Caco-2 (cell line): ENCODE data around the gene HDGF. TPM values are rescaled to one million over a fixed set of nuclear protein-coding genes. Genes with fewer than 3 reads are reported as not detected.
A peak's percentile ranks its signal among the peaks of the same experiment; 100 is the strongest.

Experiments used
- BruUV-seq: library from RNA; stranded (reverse); fragments of 400-500 nt; replicated peaks from 2 replicates; lab custom pipeline; 2021; lab: Mats Ljungman, UMichigan
- CTCF ChIA-PET: fragments of 300-600 bp; sonication (Branson Sonifier 250); formaldehyde crosslinking; loops from one replicate; lab custom pipeline; 2022; ENCODE audit warnings: antibody characterized with exemption; lab: Charles Lee
- POLR2A ChIA-PET: fragments of 300-600 bp; sonication (Branson Sonifier 250); formaldehyde crosslinking; loops from one replicate; lab custom pipeline; 2022; ENCODE audit warnings: antibody characterized with exemption; lab: Charles Lee
- DNase-seq, 2 experiments: peaks; one replicate each; pipeline versions ENCODE4 v3.0.0 to v3.0.0-alpha.2; 2020 to 2022
- H3K27me3 ChIP-seq: replicated peaks from 2 replicates; pipeline ENCODE4 v1.6.0; 2011; ENCODE audit warnings: low read length; ENCODE audit not compliant: control insufficient read depth, insufficient read depth
- H3K36me3 ChIP-seq: 2 replicates; pipeline ENCODE4 v1.5.1; 2011; ENCODE audit warnings: low read length; ENCODE audit not compliant: control insufficient read depth, insufficient read depth
- H3K4me1 ChIP-seq: fragments of 250-450 bp; sonication (Bioruptor Pico); 2 replicates; pipeline ENCODE4 v1.5.1; 2020; ENCODE audit warnings: mild to moderate bottlenecking
- H3K4me3 ChIP-seq: 2 replicates; pipeline ENCODE4 v1.5.1; 2011; ENCODE audit warnings: low read depth, mild to moderate bottlenecking, control low read depth, low read length
- H3K9me3 ChIP-seq: fragments of 250-450 bp; sonication (Bioruptor Pico); 2 replicates; pipeline ENCODE4 v1.5.1; 2020; ENCODE audit warnings: mild to moderate bottlenecking, moderate library complexity
- H3K27ac Mint-ChIP-seq: one replicate; pipeline ENCODE4 v1.8.0; 2022; ENCODE audit warnings: mixed read lengths; ENCODE audit not compliant: unreplicated experiment
- H3K27me3 Mint-ChIP-seq: one replicate; pipeline ENCODE4 v1.8.0; 2022; ENCODE audit warnings: mixed read lengths; ENCODE audit not compliant: insufficient read depth, unreplicated experiment
- H3K36me3 Mint-ChIP-seq: one replicate; pipeline ENCODE4 v1.8.0; 2022; ENCODE audit warnings: mild to moderate bottlenecking, mixed read lengths; ENCODE audit not compliant: insufficient read depth, unreplicated experiment
- H3K4me1 Mint-ChIP-seq: one replicate; pipeline ENCODE4 v1.8.0; 2022; ENCODE audit warnings: low read depth, mixed read lengths; ENCODE audit not compliant: unreplicated experiment
- H3K4me3 Mint-ChIP-seq: one replicate; pipeline ENCODE4 v1.8.0; 2022; ENCODE audit warnings: mild to moderate bottlenecking, moderate library complexity, mixed read lengths; ENCODE audit not compliant: unreplicated experiment
- H3K9me3 Mint-ChIP-seq: one replicate; pipeline ENCODE4 v1.8.0; 2022; ENCODE audit warnings: mixed read lengths; ENCODE audit not compliant: unreplicated experiment
- intact Hi-C: fragments of 100-400 bp; cut with micrococcal nuclease; formaldehyde crosslinking; loops from one replicate; pipeline ENCODE4 v1.10.0; 2022; ENCODE audit not compliant: unreplicated experiment
- total RNA-seq: library from RNA; stranded (reverse); gene quantifications from 2 replicates; pipeline ENCODE4 v1.2.3, GENCODE V29; 2022
- TF ChIP-seq, protein P1 (sequence below), 2 experiments: fragments of 200-600 bp in 1 of 2; IDR thresholded peaks; 1 replicate in 1 of 2; 2 replicates in 1 of 2; pipeline versions ENCODE4 v1.5.1 to v1.8.0; 2011 to 2022; ENCODE audit warnings: antibody characterized with exemption in 1 of 2, control low read depth in 1 of 2, inconsistent platforms in 1 of 2, low read depth in 1 of 2, low read length in 1 of 2, mild to moderate bottlenecking in 1 of 2, moderate library complexity in 1 of 2; ENCODE audit not compliant: insufficient read depth in 1 of 2, severe bottlenecking in 1 of 2, unreplicated experiment in 1 of 2

The HDGF gene
- total RNA-seq, 1 experiment from 2014 or later, result 414 TPM

GRCh38 chr1:156786640-156787039 is 35.2 kb upstream of the HDGF start:
- Mint-ChIP-seq H3K27me3 (no peaks in the 10 kb centered on the region), H3K36me3 (peaks cover 74% of the 10 kb centered on the region), H3K9me3 (no peaks in the 10 kb centered on the region), H3K27ac (peak overlapping the region; percentile 59), H3K4me1 (peaks cover 7% of the 10 kb centered on the region), H3K4me3 (no peak overlapping the region)
- no TSS peak for BruUV-seq
- ChIA-PET CTCF (no interaction called here), POLR2A (no interaction called here)
- Histone ChIP-seq H3K36me3 (peaks cover 1% of the 10 kb centered on the region; the same call in 1 of the 2 replicates), H3K4me3 (no peak overlapping the region), H3K9me3 (no peaks in the 10 kb centered on the region), H3K27me3 (no peaks in the 10 kb centered on the region), H3K4me1 (no peaks in the 10 kb centered on the region)
- intact Hi-C loops, result no loop called here
- no peak for DNase-seq
- TF ChIP-seq, protein P1, sequence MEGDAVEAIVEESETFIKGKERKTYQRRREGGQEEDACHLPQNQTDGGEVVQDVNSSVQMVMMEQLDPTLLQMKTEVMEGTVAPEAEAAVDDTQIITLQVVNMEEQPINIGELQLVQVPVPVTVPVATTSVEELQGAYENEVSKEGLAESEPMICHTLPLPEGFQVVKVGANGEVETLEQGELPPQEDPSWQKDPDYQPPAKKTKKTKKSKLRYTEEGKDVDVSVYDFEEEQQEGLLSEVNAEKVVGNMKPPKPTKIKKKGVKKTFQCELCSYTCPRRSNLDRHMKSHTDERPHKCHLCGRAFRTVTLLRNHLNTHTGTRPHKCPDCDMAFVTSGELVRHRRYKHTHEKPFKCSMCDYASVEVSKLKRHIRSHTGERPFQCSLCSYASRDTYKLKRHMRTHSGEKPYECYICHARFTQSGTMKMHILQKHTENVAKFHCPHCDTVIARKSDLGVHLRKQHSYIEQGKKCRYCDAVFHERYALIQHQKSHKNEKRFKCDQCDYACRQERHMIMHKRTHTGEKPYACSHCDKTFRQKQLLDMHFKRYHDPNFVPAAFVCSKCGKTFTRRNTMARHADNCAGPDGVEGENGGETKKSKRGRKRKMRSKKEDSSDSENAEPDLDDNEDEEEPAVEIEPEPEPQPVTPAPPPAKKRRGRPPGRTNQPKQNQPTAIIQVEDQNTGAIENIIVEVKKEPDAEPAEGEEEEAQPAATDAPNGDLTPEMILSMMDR (IDR thresholded peaks at IDR 0.05; ENCODE audit: insufficient read depth in 1 of 2, low read depth in 1 of 2, low read length in 1 of 2, severe bottlenecking in 1 of 2, unreplicated experiment in 1 of 2), result no peak

DNA sequence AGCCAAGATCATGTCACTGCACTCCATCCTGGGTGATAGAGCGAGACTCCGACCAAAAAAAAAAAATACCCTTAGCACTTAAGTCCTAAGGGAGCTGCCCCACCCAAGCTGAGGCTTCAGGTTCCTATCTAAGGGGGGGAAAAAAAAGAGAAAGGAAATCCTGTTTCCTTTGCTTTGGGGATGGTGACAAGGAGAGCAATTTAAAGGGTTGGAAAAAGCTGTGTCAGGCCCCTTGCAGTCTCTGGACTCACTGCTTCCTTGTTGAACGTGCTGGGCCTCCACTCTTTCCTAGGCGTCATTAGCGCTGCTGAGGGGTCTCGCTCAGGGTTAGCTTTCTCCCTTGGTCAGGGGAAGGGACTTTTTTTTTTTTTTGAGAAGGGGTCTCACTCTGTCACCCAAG is 34.0 kb upstream of the HDGF start:
- ChIA-PET POLR2A (interaction anchor here (0.7 kb wide), 1 partner anchor 70 kb away, joined by 4 read pairs; no protein-coding TSS in a partner anchor), CTCF (interaction anchor here (0.6 kb wide), 1 partner anchor 77 kb away, joined by 3 read pairs; no protein-coding TSS in a partner anchor)
- Histone ChIP-seq H3K4me1 (no peaks in the 10 kb centered on the region), H3K9me3 (no peaks in the 10 kb centered on the region), H3K27me3 (no peaks in the 10 kb centered on the region), H3K4me3 (no peak overlapping the region), H3K36me3 (peaks cover 1% of the 10 kb centered on the region)
- H3K27ac Mint-ChIP-seq, result no peak overlapping the region
- H3K9me3 Mint-ChIP-seq, result no peaks in the 10 kb centered on the region
- BruUV-seq, result no TSS peak
- peaks cover 78% of the 10 kb centered on the region for H3K36me3 Mint-ChIP-seq
- intact Hi-C loops, result no loop called here
- peaks cover 7% of the 10 kb centered on the region for H3K4me1 Mint-ChIP-seq
- no peak overlapping the region for H3K4me3 Mint-ChIP-seq
- TF ChIP-seq, protein P1 (IDR thresholded peaks at IDR 0.05; ENCODE audit: insufficient read depth in 1 of 2, low read depth in 1 of 2, low read length in 1 of 2, severe bottlenecking in 1 of 2, unreplicated experiment in 1 of 2), result no peak
- DNase-seq, result no peak
- no peaks in the 10 kb centered on the region for H3K27me3 Mint-ChIP-seq

- CTCF ChIA-PET, result interaction anchor here (0.9 kb wide), 1 partner anchor 32 kb away, joined by 3 read pairs; no protein-coding TSS in a partner anchor
Observed at GRCh38 chr1:156781585-156782186, 30.2 kb upstream of the HDGF start.

More at GRCh38 chr1:156781585-156782186, 30.2 kb upstream of the HDGF start:
- no peaks in the 10 kb centered on the region for H3K9me3 Mint-ChIP-seq
- H3K4me1 Mint-ChIP-seq, result no peaks in the 10 kb centered on the region
- POLR2A ChIA-PET, result no interaction called here
- H3K4me3 ChIP-seq, result no peak overlapping the region
- H3K27ac Mint-ChIP-seq, result no peak overlapping the region
- H3K27me3 ChIP-seq, result no peaks in the 10 kb centered on the region
- intact Hi-C loops, result no loop called here
- TF ChIP-seq, protein P1 (IDR thresholded peaks at IDR 0.05; ENCODE audit: insufficient read depth in 1 of 2, low read depth in 1 of 2, low read length in 1 of 2, severe bottlenecking in 1 of 2, unreplicated experiment in 1 of 2), result no peak
- H3K4me3 Mint-ChIP-seq, result no peak overlapping the region
- no peaks in the 10 kb centered on the region for H3K9me3 ChIP-seq
- peaks cover 1% of the 10 kb centered on the region for H3K36me3 ChIP-seq
- H3K27me3 Mint-ChIP-seq, result no peaks in the 10 kb centered on the region
- peaks cover 62% of the 10 kb centered on the region for H3K36me3 Mint-ChIP-seq
- no peaks in the 10 kb centered on the region for H3K4me1 ChIP-seq
- no peak for DNase-seq
- no TSS peak for BruUV-seq
